Ishikawa (cell line): ENCODE data around the gene TNP2.

Source experiments
- CEBPB ChIP-seq: IDR thresholded peaks from 2 replicates; pipeline ENCODE4 v1.6.1; 2012
- CREB1 ChIP-seq: IDR thresholded peaks from 2 replicates; pipeline ENCODE4 v1.6.1; 2012; ENCODE audit warnings: low read depth
- EGR1 ChIP-seq: IDR thresholded peaks from 2 replicates; pipeline ENCODE4 v1.6.1; 2012
- EP300 ChIP-seq: IDR thresholded peaks from 2 replicates; pipeline ENCODE4 v1.6.1; 2012; ENCODE audit warnings: borderline replicate concordance
- FOXM1 ChIP-seq: IDR thresholded peaks from 2 replicates; pipeline ENCODE4 v1.6.1; 2012; ENCODE audit warnings: low read depth, borderline replicate concordance
- NFIC ChIP-seq: IDR thresholded peaks from 2 replicates; pipeline ENCODE4 v1.6.1; 2012
- RAD21 ChIP-seq: IDR thresholded peaks from 2 replicates; pipeline ENCODE4 v1.6.1; 2012; ENCODE audit warnings: low read depth
- TAF1 ChIP-seq: IDR thresholded peaks from 2 replicates; pipeline ENCODE4 v1.6.1; 2012; ENCODE audit warnings: low read depth, mild to moderate bottlenecking
- TCF12 ChIP-seq: IDR thresholded peaks from 2 replicates; pipeline ENCODE4 v1.6.1; 2012; ENCODE audit warnings: low read depth
- TEAD4 ChIP-seq: IDR thresholded peaks from 2 replicates; pipeline ENCODE4 v1.6.1; 2012
- YY1 ChIP-seq: IDR thresholded peaks from 2 replicates; pipeline ENCODE4 v1.6.1; 2012; ENCODE audit warnings: low read depth
- ZBTB7A ChIP-seq: IDR thresholded peaks from 2 replicates; pipeline ENCODE4 v1.6.1; 2012; ENCODE audit warnings: low read depth
- TF ChIP-seq, protein P1 (sequence below): IDR thresholded peaks from 2 replicates; pipeline ENCODE4 v1.6.1; 2012
- TF ChIP-seq, protein P2 (sequence below): IDR thresholded peaks from 2 replicates; pipeline ENCODE4 v1.6.1; 2012
- TF ChIP-seq, protein P3 (sequence below): IDR thresholded peaks from 2 replicates; pipeline ENCODE4 v1.6.1; 2012; ENCODE audit warnings: low read depth, mild to moderate bottlenecking

TNP2 gene

DNA sequence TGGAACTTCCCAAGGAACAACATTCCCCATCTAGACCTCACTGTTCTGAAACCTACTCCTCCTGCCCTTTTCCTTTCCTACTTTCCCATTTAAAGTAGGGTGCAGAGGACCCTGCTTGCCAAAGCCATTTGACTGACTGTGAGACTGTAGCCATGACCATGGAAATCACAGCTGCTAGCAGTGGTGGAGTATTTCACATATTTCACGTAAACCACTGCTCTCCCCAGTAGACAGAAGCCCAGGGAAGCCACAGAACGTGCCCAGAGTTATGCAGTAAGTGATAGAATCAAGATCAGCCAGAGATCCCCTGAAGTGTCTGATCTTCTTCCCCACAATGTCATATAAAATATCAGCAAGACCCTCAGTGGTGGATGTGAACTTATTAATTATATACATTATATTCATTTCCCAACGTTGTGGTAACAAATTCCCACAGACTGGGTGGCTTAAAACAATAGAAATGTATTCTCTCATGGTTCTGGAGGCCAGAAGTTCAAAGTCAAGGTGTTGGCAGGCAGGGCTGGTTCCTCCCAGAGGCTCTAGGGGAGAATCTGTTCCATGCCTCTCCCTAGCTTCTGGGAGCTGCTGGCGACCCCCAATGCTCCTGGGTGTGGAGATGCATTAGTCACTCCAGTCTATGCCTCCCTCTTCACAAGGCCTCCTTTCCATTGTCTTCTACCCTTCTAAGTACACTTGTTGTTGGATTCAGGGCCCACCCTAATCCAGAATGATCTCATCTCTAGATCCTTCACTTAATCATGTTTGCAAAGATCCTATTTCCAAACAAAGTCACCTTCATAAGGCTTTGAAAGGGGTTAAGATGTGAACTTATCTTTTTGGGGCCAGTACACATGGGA lies 32.7 kb upstream of the TNP2 start:
- TF ChIP-seq YY1 (no peak), NFIC (no peak), EGR1 (no peak), RAD21 (no peak), CEBPB (no peak), TEAD4 (no peak), TAF1 (no peak), TCF12 (no peak), FOXM1 (no peak)
- TF ChIP-seq, protein P1, sequence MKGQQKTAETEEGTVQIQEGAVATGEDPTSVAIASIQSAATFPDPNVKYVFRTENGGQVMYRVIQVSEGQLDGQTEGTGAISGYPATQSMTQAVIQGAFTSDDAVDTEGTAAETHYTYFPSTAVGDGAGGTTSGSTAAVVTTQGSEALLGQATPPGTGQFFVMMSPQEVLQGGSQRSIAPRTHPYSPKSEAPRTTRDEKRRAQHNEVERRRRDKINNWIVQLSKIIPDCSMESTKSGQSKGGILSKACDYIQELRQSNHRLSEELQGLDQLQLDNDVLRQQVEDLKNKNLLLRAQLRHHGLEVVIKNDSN: no peak

DNA sequence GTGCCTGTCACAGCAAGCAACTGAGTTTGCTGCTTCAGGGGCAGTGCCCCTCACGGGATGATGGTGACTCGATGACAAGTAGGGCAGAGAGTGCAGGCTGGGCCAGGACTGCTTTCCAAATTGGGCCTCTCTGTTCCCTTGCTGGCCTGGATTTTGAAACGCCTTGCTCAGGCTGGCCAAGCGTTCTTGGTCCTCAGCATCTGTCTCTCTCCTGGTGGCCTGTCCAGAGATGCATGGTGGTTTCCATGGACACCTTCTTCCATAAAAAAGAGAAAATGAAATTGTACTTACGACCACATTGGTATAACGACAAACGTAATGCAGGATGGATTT lies 31.4 kb upstream of the TNP2 start:
- TF ChIP-seq CEBPB (no peak), CREB1 (no peak), FOXM1 (no peak), TCF12 (no peak), EP300 (no peak), TAF1 (no peak)
- TF ChIP-seq, protein P2, sequence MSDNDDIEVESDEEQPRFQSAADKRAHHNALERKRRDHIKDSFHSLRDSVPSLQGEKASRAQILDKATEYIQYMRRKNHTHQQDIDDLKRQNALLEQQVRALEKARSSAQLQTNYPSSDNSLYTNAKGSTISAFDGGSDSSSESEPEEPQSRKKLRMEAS: no peak
- TF ChIP-seq, protein P1: no peak
- TF ChIP-seq, protein P3, sequence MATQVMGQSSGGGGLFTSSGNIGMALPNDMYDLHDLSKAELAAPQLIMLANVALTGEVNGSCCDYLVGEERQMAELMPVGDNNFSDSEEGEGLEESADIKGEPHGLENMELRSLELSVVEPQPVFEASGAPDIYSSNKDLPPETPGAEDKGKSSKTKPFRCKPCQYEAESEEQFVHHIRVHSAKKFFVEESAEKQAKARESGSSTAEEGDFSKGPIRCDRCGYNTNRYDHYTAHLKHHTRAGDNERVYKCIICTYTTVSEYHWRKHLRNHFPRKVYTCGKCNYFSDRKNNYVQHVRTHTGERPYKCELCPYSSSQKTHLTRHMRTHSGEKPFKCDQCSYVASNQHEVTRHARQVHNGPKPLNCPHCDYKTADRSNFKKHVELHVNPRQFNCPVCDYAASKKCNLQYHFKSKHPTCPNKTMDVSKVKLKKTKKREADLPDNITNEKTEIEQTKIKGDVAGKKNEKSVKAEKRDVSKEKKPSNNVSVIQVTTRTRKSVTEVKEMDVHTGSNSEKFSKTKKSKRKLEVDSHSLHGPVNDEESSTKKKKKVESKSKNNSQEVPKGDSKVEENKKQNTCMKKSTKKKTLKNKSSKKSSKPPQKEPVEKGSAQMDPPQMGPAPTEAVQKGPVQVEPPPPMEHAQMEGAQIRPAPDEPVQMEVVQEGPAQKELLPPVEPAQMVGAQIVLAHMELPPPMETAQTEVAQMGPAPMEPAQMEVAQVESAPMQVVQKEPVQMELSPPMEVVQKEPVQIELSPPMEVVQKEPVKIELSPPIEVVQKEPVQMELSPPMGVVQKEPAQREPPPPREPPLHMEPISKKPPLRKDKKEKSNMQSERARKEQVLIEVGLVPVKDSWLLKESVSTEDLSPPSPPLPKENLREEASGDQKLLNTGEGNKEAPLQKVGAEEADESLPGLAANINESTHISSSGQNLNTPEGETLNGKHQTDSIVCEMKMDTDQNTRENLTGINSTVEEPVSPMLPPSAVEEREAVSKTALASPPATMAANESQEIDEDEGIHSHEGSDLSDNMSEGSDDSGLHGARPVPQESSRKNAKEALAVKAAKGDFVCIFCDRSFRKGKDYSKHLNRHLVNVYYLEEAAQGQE: no peak

DNA sequence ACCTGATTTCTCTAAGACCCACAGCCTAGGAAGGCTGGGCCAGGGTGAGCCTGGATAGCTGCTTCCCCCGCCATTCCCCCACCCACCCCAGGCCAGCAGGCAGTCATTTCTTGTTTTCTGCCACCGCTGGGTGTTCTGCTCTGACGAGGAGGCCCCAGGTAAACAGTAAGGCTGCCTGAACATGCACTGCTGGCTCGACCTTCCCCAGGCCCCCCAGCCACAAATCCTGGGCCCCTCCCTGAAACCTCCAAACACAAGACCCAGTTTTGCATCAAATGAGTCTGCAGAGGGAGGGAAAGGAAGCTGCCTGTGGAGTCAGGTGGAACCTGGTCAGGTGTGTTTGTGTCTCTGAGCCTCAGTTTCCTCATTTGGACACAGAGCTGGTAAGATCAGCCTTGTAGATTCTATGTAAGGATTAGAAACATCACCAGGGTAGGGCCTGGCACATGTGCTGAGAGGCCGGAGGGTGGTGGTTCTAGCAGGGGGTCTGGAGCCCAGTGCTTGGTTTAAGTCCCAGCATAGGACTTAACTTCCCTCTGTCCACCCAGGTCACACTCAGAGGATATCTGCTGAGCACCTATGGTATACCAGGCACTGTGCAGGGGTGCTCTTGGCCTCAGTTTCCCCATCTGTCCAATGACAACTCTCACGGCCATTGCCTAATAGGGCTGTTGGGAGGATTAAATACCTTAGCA lies 30.9 kb upstream of the TNP2 start:
- no peak for TF ChIP-seq CREB1
- TF ChIP-seq YY1: no peak
- TF ChIP-seq TCF12: no peak
- TF ChIP-seq TAF1: no peak
- TF ChIP-seq FOXM1: no peak
- no peak for TF ChIP-seq ZBTB7A
- TF ChIP-seq, protein P2: no peak
- TF ChIP-seq TEAD4: no peak
- TF ChIP-seq NFIC: no peak
- no peak for TF ChIP-seq RAD21
- TF ChIP-seq, protein P3: no peak
- TF ChIP-seq EP300: no peak

DNA sequence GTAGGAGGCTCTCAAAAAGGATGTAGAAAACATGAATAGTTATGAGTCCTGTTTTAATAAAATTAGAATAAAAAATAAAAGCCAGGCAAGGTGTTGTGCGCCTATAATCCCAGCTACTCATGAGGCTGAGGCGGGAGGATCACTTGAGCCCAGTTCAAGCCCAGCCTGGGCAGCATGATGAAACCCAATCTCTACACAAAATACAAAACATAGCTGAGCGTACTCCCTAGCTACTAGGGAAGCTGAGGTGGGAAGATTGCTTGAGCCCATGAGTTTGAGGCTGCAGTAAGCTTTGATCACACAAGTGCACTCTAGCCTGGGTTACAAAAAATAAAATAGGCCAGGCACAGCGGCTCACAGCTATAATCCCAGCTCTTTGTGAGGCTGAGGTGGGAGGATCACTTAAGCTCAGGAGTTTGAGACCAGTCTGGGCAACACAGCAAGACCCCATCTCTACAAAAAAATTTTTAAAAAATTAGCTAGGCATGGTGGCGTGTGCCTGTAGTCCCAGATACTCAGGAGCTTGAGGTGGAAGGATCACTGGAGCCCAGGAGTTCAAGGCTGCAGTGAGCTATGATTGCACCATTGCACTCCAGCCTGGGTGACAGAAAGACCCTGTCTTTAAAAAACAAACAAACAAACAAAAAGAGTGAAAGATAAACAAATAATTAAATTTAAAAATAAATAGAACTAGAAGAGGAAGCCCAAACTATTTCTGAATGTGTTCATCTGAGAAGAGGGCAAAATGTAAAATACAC lies 29.2 kb upstream of the TNP2 start:
- TF ChIP-seq TCF12 (no peak), EP300 (no peak), RAD21 (no peak), TEAD4 (no peak), CEBPB (no peak)
- TF ChIP-seq, protein P2: no peak
- TF ChIP-seq, protein P3: no peak
